Gastroesophageal sphincter (tissue), 4 donors: ENCODE measurements around the gene EPC1. TPM values are rescaled to one million over a fixed set of nuclear protein-coding genes. Genes with fewer than 3 reads are reported as not detected.
"Not testable (repeated sequence)": the region's sequence is repeated elsewhere in the genome, so short reads cannot be mapped to it uniquely, and the experiment has no call there.

Experiments used
- ATAC-seq: fragments of 150-250 bp; one replicate; pipeline ENCODE4 v1.9.1; 2016; ENCODE audit warnings: mild to moderate bottlenecking, moderate library complexity
- H3K27ac ChIP-seq, 4 donors: fragments of 200-600 bp; sonication (generic) in 3 of 4; 1 replicate in 3 of 4; 2 replicates in 1 of 4; pipeline ENCODE4 v1.5.1; 2016 to 2019
- H3K27me3 ChIP-seq: fragments of 200-600 bp; sonication (generic); one replicate; pipeline ENCODE4 v1.5.1; 2019
- H3K36me3 ChIP-seq, 2 donors: fragments of 200-600 bp; sonication (generic); one replicate each; pipeline ENCODE4 v1.5.1; 2019; ENCODE audit warnings: control low read depth in 1 of 2
- H3K4me1 ChIP-seq, 3 donors: fragments of 200-600 bp; sonication (generic); 1 replicate in 2 of 3; 2 replicates in 1 of 3; pipeline ENCODE4 v1.5.1; 2016 to 2019; ENCODE audit warnings: control low read depth in 2 of 3
- H3K4me3 ChIP-seq, 2 donors: fragments of 200-600 bp; sonication (generic); one replicate each; pipeline ENCODE4 v1.5.1; 2019; ENCODE audit warnings: mild to moderate bottlenecking in 1 of 2, moderate library complexity in 1 of 2
- H3K9me3 ChIP-seq, 3 donors: fragments of 200-600 bp; sonication (generic); one replicate each; pipeline ENCODE4 v1.5.1; 2017 to 2019; ENCODE audit warnings: control low read depth in 2 of 3
- EP300 ChIP-seq: sonication (generic); formaldehyde crosslinking; IDR thresholded peaks from one replicate; pipeline ENCODE4 v1.6.1; 2017; ENCODE audit warnings: antibody characterized with exemption, mild to moderate bottlenecking
- POLR2A ChIP-seq, 2 donors: fragments of 450-650 bp; IDR thresholded peaks; one replicate each; pipeline ENCODE4 v1.6.1; 2017; ENCODE audit warnings: antibody characterized with exemption in 2 of 2, mild to moderate bottlenecking in 2 of 2, moderate library complexity in 1 of 2
- POLR2AphosphoS5 ChIP-seq: sonication (generic); formaldehyde crosslinking; IDR thresholded peaks from one replicate; pipeline ENCODE4 v1.6.1; 2017; ENCODE audit warnings: antibody characterized with exemption
- WGBS, 2 donors: methylation state at CpG; one replicate each; pipeline ENCODE4 v1.1.5; 2018; ENCODE audit warnings: low coverage in 1 of 2; 5-methylcytosine and 5-hydroxymethylcytosine counted together
- total RNA-seq, 4 donors: library from RNA; depleted of rRNA; stranded (reverse); fragments of >200 nt; gene quantifications; one replicate each; pipeline ENCODE4 v1.1.0, GENCODE V29; 2016
- TF ChIP-seq, protein P1 (sequence below), 4 experiments: fragments of 200-600 bp in 2 of 4; fragments of 450-650 bp in 2 of 4; sonication (generic) in 1 of 4; IDR thresholded peaks; one replicate each; pipeline ENCODE4 v1.5.1; 2017 to 2019; ENCODE audit warnings: antibody characterized with exemption in 4 of 4, mild to moderate bottlenecking in 2 of 4, moderate library complexity in 2 of 4

The EPC1 gene
- total RNA-seq, 4 donors from 2014 or later: 24.1 to 61.3 (median 32.3) TPM

GRCh38 chr10:32253276-32253675 is 93.7 kb downstream of the EPC1 start:
- H3K27ac ChIP-seq: no peak overlapping the region
- WGBS, 2 donors: 76 to 100% methylated on average over 2 to 3 of the region's 4 CpGs
- H3K9me3 ChIP-seq: no peaks in the 10 kb centered on the region
- TF ChIP-seq EP300: no peak
- no peak for TF ChIP-seq POLR2A (IDR thresholded peaks at IDR 0.05)
- TF ChIP-seq POLR2AphosphoS5: no peak
- TF ChIP-seq, protein P1, sequence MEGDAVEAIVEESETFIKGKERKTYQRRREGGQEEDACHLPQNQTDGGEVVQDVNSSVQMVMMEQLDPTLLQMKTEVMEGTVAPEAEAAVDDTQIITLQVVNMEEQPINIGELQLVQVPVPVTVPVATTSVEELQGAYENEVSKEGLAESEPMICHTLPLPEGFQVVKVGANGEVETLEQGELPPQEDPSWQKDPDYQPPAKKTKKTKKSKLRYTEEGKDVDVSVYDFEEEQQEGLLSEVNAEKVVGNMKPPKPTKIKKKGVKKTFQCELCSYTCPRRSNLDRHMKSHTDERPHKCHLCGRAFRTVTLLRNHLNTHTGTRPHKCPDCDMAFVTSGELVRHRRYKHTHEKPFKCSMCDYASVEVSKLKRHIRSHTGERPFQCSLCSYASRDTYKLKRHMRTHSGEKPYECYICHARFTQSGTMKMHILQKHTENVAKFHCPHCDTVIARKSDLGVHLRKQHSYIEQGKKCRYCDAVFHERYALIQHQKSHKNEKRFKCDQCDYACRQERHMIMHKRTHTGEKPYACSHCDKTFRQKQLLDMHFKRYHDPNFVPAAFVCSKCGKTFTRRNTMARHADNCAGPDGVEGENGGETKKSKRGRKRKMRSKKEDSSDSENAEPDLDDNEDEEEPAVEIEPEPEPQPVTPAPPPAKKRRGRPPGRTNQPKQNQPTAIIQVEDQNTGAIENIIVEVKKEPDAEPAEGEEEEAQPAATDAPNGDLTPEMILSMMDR (IDR thresholded peaks at IDR 0.05): no peak
- no peak for ATAC-seq
- H3K36me3 ChIP-seq: no peaks in the 10 kb centered on the region
- peaks cover 0 to 8% (median 0%) of the 10 kb centered on the region in 3 donors for H3K4me1 ChIP-seq
- H3K4me3 ChIP-seq: no peak overlapping the region
- H3K27me3 ChIP-seq: no peaks in the 10 kb centered on the region

GRCh38 chr10:32250489-32250888 is 96.5 kb downstream of the EPC1 start:
- whole genome bisulfite sequencing, 2 donors: 82 to 83% methylated on average over 1 to 3 of the region's 3 CpGs
- ATAC-seq, H3K36me3 ChIP-seq, H3K27me3 ChIP-seq, H3K27ac ChIP-seq, H3K9me3 ChIP-seq, H3K4me1 ChIP-seq, H3K4me3 ChIP-seq: not testable (repeated sequence)

GRCh38 chr10:32246685-32247084 is 100.3 kb downstream of the EPC1 start:
- H3K9me3 ChIP-seq: no peaks in the 10 kb centered on the region
- H3K27ac ChIP-seq: no peak overlapping the region
- H3K27me3 ChIP-seq: no peaks in the 10 kb centered on the region
- H3K36me3 ChIP-seq: no peaks in the 10 kb centered on the region
- ATAC-seq: no peak
- no peak for TF ChIP-seq POLR2AphosphoS5
- no peak overlapping the region for H3K4me3 ChIP-seq
- no peaks in the 10 kb centered on the region for H3K4me1 ChIP-seq
- 77 to 91% methylated on average over 3 of the region's 3 CpGs for WGBS, 2 donors

GRCh38 chr10:32245760-32246159 is 101.2 kb downstream of the EPC1 start:
- no peaks in the 10 kb centered on the region for H3K4me1 ChIP-seq
- no peak for ATAC-seq
- no peaks in the 10 kb centered on the region for H3K9me3 ChIP-seq
- no peaks in the 10 kb centered on the region for H3K27me3 ChIP-seq
- WGBS, 2 donors: 53 to 77% methylated on average over 2 to 3 of the region's 8 CpGs
- TF ChIP-seq, protein P1 (IDR thresholded peaks at IDR 0.05): no peak
- no peak for TF ChIP-seq POLR2A (IDR thresholded peaks at IDR 0.05)
- no peak for TF ChIP-seq POLR2AphosphoS5
- TF ChIP-seq EP300: no peak
- no peaks in the 10 kb centered on the region for H3K36me3 ChIP-seq
- H3K27ac ChIP-seq: no peak overlapping the region
- H3K4me3 ChIP-seq: no peak overlapping the region

GRCh38 chr10:32244421-32245207 is 102.3 kb downstream of the EPC1 start:
- no peaks in the 10 kb centered on the region for H3K27me3 ChIP-seq
- H3K36me3 ChIP-seq: no peaks in the 10 kb centered on the region
- no peak overlapping the region for H3K4me3 ChIP-seq
- TF ChIP-seq EP300 (no peak), POLR2A (IDR thresholded peaks at IDR 0.05) (no peak), POLR2AphosphoS5 (no peak)
- TF ChIP-seq, protein P1 (IDR thresholded peaks at IDR 0.05): no peak
- 70 to 90% methylated on average over 2 to 3 of the region's 3 CpGs for WGBS, 2 donors
- no peak overlapping the region for H3K27ac ChIP-seq
- ATAC-seq: no peak
- H3K9me3 ChIP-seq: no peaks in the 10 kb centered on the region
- no peaks in the 10 kb centered on the region for H3K4me1 ChIP-seq

- Histone ChIP-seq H3K4me1 (no peaks in the 10 kb centered on the region), H3K4me3 (no peak overlapping the region), H3K9me3 (no peaks in the 10 kb centered on the region), H3K27ac (no peak overlapping the region), H3K36me3 (no peaks in the 10 kb centered on the region), H3K27me3 (no peaks in the 10 kb centered on the region)
- ATAC-seq: no peak
- TF ChIP-seq, protein P1 (IDR thresholded peaks at IDR 0.05): no peak
- no peak for TF ChIP-seq EP300
- TF ChIP-seq POLR2AphosphoS5: no peak
- TF ChIP-seq POLR2A (IDR thresholded peaks at IDR 0.05): no peak
- 94 to 100% methylated on average over 2 to 4 of the region's 4 CpGs for WGBS, 2 donors
Observed at GRCh38 chr10:32244011-32244410, 102.9 kb downstream of the EPC1 start.
